Natural killer cell (primary cell): ENCODE data around the gene PEAK1. TPM values are rescaled to one million over a fixed set of nuclear protein-coding genes. Genes with fewer than 3 reads are reported as not detected.

Source experiments
- ATAC-seq, 3 donors: fragments of 150-1000 bp in 2 of 3; fragments of 200-7000 bp in 1 of 3; cut with Tn5 transposase; 1 replicate in 1 of 3; 2 replicates in 2 of 3; pipeline ENCODE4 v1.10.0; 2021; ENCODE audit warnings: mild to moderate bottlenecking in 2 of 3, moderate library complexity in 2 of 3
- DNase-seq, 2 donors: peaks; one replicate each; pipeline versions ENCODE4 v3.0.0 to v3.0.0-alpha.2; 2013 to 2021; ENCODE audit warnings: mixed read lengths in 1 of 2
- H3K27ac ChIP-seq: one replicate; pipeline ENCODE4 v1.5.1; 2013; ENCODE audit warnings: mild to moderate bottlenecking, low read length
- H3K27me3 ChIP-seq: one replicate; pipeline ENCODE4 v1.6.1; 2013; ENCODE audit warnings: low read length; ENCODE audit not compliant: control insufficient read depth, insufficient read depth
- H3K36me3 ChIP-seq: one replicate; pipeline ENCODE4 v1.6.1; 2013; ENCODE audit warnings: low read length; ENCODE audit not compliant: control insufficient read depth, insufficient read depth
- H3K4me1 ChIP-seq: one replicate; pipeline ENCODE4 v1.6.1; 2013; ENCODE audit warnings: low read length; ENCODE audit not compliant: control insufficient read depth, insufficient read depth
- H3K4me3 ChIP-seq: one replicate; pipeline ENCODE4 v1.5.1; 2013; ENCODE audit warnings: low read length
- H3K9me3 ChIP-seq: one replicate; pipeline ENCODE4 v1.6.1; 2013; ENCODE audit warnings: low read length; ENCODE audit not compliant: control insufficient read depth, insufficient read depth
- H3K27ac Mint-ChIP-seq, 2 donors: one replicate each; pipeline ENCODE4 v1.8.0; 2022; ENCODE audit warnings: mild to moderate bottlenecking in 2 of 2, mixed read lengths in 2 of 2, moderate library complexity in 1 of 2
- H3K27me3 Mint-ChIP-seq, 2 donors: one replicate each; pipeline ENCODE4 v1.8.0; 2022; ENCODE audit warnings: low read depth in 2 of 2, mixed read lengths in 2 of 2
- H3K36me3 Mint-ChIP-seq: one replicate; pipeline ENCODE4 v1.8.0; 2022; ENCODE audit warnings: mixed read lengths
- H3K4me1 Mint-ChIP-seq, 2 donors: one replicate each; pipeline ENCODE4 v1.8.0; 2022; ENCODE audit warnings: mixed read lengths in 2 of 2
- H3K4me3 Mint-ChIP-seq: one replicate; pipeline ENCODE4 v1.8.0; 2022; ENCODE audit warnings: mild to moderate bottlenecking, moderate library complexity, mixed read lengths
- H3K9me3 Mint-ChIP-seq, 2 donors: one replicate each; pipeline ENCODE4 v1.8.0; 2022; ENCODE audit warnings: mixed read lengths in 2 of 2
- WGBS: methylation state at CpG from one replicate; pipeline ENCODE4 v1.1.7; 2013; ENCODE audit warnings: missing lambda C conversion rate; ENCODE audit not compliant: insufficient coverage; 5-methylcytosine and 5-hydroxymethylcytosine counted together
- intact Hi-C: fragments of 100-400 bp; cut with micrococcal nuclease; formaldehyde crosslinking; loops from one replicate; pipeline ENCODE4 v1.14.2; 2022
- total RNA-seq, 4 donors: library from RNA; stranded (reverse); fragments of 120-200 nt in 1 of 4; gene quantifications; one replicate each; pipeline versions ENCODE4 v1.2.3 to v1.2.4, GENCODE V29; 2013 to 2022
- TF ChIP-seq, protein P1 (sequence below): fragments of 200-600 bp; IDR thresholded peaks from one replicate; pipeline ENCODE4 v1.8.0; 2022; ENCODE audit warnings: antibody characterized with exemption

Gene PEAK1
- total RNA-seq, 3 donors from 2014 or later (not counting 1 experiment from before 2014, with no cell fraction given): 59.3 to 73.9 (median 69.1) TPM

DNA sequence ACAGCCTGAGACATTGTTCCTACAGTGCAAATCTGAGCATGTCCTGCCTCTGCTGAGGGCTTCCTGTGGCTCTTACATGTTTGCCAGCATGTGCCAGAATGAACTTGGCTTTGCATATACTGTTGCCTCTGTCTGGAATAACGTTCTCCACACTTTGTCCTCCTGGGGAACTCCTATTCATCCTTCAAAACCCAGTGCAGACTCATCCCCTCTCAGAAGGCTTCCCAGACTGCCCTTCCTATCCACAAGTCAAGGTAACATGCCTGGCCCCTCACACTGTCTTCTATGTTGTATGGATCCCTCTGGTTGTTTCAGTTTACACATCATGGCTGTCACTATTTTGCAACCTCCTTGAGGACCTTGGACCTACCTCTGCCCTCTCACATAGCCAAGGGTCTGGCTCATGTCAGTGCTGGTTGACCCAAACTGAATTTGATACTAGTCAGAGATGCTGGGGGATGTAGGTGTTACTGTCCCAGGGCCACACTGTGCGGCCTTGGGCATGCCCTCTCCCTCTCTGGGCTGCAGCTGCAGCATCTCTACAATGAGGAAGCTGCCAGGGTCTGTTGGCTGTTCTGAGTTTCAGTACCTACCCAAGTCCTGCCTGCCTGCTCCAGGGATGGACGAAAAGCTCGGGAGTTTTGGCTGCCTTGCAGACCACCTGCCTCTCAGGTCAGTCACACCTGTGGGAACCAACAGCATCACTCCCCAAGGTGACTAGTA, 320.0 kb downstream of the PEAK1 start:
- Mint-ChIP-seq H3K4me1 (peaks cover 0 to 6% of the 10 kb centered on the region in 2 donors), H3K27ac (no peak overlapping the region), H3K36me3 (no peaks in the 10 kb centered on the region), H3K9me3 (no peaks in the 10 kb centered on the region), H3K4me3 (no peak overlapping the region), H3K27me3 (no peaks in the 10 kb centered on the region)
- H3K9me3 ChIP-seq: no peaks in the 10 kb centered on the region
- DNase-seq (no peak), ATAC-seq (no peak)
- no peak overlapping the region for H3K4me3 ChIP-seq
- no peaks in the 10 kb centered on the region for H3K27me3 ChIP-seq
- no peak overlapping the region for H3K27ac ChIP-seq
- TF ChIP-seq, protein P1, sequence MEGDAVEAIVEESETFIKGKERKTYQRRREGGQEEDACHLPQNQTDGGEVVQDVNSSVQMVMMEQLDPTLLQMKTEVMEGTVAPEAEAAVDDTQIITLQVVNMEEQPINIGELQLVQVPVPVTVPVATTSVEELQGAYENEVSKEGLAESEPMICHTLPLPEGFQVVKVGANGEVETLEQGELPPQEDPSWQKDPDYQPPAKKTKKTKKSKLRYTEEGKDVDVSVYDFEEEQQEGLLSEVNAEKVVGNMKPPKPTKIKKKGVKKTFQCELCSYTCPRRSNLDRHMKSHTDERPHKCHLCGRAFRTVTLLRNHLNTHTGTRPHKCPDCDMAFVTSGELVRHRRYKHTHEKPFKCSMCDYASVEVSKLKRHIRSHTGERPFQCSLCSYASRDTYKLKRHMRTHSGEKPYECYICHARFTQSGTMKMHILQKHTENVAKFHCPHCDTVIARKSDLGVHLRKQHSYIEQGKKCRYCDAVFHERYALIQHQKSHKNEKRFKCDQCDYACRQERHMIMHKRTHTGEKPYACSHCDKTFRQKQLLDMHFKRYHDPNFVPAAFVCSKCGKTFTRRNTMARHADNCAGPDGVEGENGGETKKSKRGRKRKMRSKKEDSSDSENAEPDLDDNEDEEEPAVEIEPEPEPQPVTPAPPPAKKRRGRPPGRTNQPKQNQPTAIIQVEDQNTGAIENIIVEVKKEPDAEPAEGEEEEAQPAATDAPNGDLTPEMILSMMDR: no peak
- no peaks in the 10 kb centered on the region for H3K36me3 ChIP-seq
- 91% methylated on average over 4 of the region's 4 CpGs for WGBS
- no peaks in the 10 kb centered on the region for H3K4me1 ChIP-seq
- intact Hi-C loops: no loop called here

DNA sequence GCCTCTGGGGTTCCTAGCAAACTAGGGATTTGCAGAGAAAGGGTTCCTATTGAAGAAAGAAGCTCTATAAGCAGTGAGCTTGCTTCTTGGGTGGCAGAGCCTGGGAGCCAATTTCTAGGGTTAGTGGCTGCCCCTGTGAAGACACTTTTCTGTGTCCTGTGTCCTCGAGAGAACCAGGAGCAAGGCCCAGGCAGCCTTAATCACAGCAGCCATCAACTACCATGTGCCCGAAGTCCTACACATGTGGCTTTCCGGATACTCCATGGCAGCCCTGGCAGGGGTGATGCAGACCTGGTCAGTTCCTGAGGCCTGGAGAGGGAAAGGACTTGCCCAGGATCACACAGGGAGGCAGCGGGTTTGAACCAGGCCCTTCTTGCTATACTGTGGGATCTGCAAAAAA, 321.3 kb downstream of the PEAK1 start:
- H3K9me3 Mint-ChIP-seq: no peaks in the 10 kb centered on the region
- Histone ChIP-seq H3K4me1 (no peaks in the 10 kb centered on the region), H3K27ac (no peak overlapping the region), H3K9me3 (no peaks in the 10 kb centered on the region), H3K36me3 (no peaks in the 10 kb centered on the region), H3K4me3 (no peak overlapping the region), H3K27me3 (no peaks in the 10 kb centered on the region)
- no peak overlapping the region for H3K27ac Mint-ChIP-seq
- no peak overlapping the region for H3K4me3 Mint-ChIP-seq
- TF ChIP-seq, protein P1: no peak
- H3K36me3 Mint-ChIP-seq: no peaks in the 10 kb centered on the region
- intact Hi-C loops: no loop called here
- H3K4me1 Mint-ChIP-seq: no peaks in the 10 kb centered on the region
- 99% methylated on average over 4 of the region's 4 CpGs for WGBS
- DNase-seq (no peak), ATAC-seq (no peak)
- H3K27me3 Mint-ChIP-seq: no peaks in the 10 kb centered on the region

DNA sequence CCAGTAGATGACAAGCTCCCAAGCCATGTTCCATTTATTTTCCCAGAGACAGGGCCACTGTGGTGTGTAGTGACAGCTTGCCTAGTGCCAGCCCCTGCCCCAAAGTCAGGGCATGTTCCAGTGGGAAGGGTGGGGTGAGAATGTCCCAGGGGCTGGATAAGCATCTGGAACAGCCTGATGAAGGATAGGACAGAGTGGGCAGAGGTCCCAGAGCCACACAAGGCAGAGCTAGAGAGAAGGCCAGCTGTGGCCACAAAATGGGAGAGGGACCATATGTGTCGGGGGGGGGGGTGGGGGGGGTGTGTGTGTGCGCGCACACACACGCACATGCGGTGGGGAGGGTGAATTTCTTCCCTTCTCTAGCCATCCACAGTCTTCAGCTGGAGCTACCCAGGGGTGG, 322.0 kb downstream of the PEAK1 start:
- no peak overlapping the region for H3K4me3 ChIP-seq
- H3K9me3 ChIP-seq: no peaks in the 10 kb centered on the region
- H3K27ac Mint-ChIP-seq: no peak overlapping the region
- TF ChIP-seq, protein P1: no peak
- H3K27me3 ChIP-seq: no peaks in the 10 kb centered on the region
- H3K4me1 ChIP-seq: no peaks in the 10 kb centered on the region
- no peak overlapping the region for H3K27ac ChIP-seq
- no peaks in the 10 kb centered on the region for H3K4me1 Mint-ChIP-seq
- H3K36me3 ChIP-seq: no peaks in the 10 kb centered on the region
- no peaks in the 10 kb centered on the region for H3K9me3 Mint-ChIP-seq
- 100% methylated on average over 1 of the region's 5 CpGs for WGBS
- no peak overlapping the region for H3K4me3 Mint-ChIP-seq
- intact Hi-C loops: no loop called here
- H3K36me3 Mint-ChIP-seq: no peaks in the 10 kb centered on the region
- no peak for ATAC-seq
- no peak for DNase-seq
- H3K27me3 Mint-ChIP-seq: no peaks in the 10 kb centered on the region

DNA sequence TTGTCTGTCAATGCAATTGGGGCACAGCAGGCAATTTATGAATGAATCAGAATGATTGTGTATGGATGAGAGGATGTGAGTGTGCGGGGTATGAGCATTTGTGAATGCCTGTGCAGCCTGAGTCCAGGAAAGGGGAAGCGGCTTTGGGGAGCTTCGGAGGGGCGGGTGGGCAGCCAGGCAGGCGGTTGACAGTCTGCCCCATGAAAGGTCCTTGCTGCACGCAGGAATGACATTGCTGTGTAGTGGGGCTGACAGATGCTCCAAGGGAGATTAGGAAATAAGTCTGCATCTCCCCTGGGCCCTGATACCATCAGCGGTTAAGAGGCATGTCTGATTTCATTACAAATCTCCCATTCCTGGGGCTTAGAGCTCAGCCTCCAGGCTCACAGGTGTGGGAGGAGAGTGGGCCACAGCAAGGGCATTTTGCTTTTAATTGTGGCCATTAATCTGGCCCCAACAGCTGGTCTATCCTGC, 322.6 kb downstream of the PEAK1 start:
- WGBS: 94% methylated on average over 7 of the region's 7 CpGs
- H3K4me3 ChIP-seq: no peak overlapping the region
- intact Hi-C loops: no loop called here
- TF ChIP-seq, protein P1: no peak
- H3K36me3 ChIP-seq: no peaks in the 10 kb centered on the region
- no peaks in the 10 kb centered on the region for H3K27me3 ChIP-seq
- no peak overlapping the region for H3K27ac Mint-ChIP-seq
- H3K36me3 Mint-ChIP-seq: no peaks in the 10 kb centered on the region
- no peak overlapping the region for H3K4me3 Mint-ChIP-seq
- no peaks in the 10 kb centered on the region for H3K4me1 ChIP-seq
- no peaks in the 10 kb centered on the region for H3K9me3 ChIP-seq
- H3K4me1 Mint-ChIP-seq: no peaks in the 10 kb centered on the region
- no peaks in the 10 kb centered on the region for H3K9me3 Mint-ChIP-seq
- no peak overlapping the region for H3K27ac ChIP-seq
- DNase-seq (no peak), ATAC-seq (no peak)
- no peaks in the 10 kb centered on the region for H3K27me3 Mint-ChIP-seq
